WTC11 (cell line): ENCODE data around the gene CKAP2L. TPM values are rescaled to one million over a fixed set of nuclear protein-coding genes. Genes with fewer than 3 reads are reported as not detected.

Experiments used
- ATAC-seq: fragments of 200-7000 bp; cut with Tn5 transposase; 2 replicates; pipeline ENCODE4 v1.10.0; 2021; ENCODE audit warnings: mild to moderate bottlenecking, moderate library complexity
- CTCF ChIA-PET: fragments of 300-600 bp; sonication (Branson Sonifier 250); formaldehyde crosslinking; loops from one replicate; lab custom pipeline; 2021; ENCODE audit warnings: antibody characterized with exemption; lab: Charles Lee
- POLR2A ChIA-PET: fragments of 350-600 bp; sonication (Branson Sonifier 250); formaldehyde crosslinking; loops from one replicate; lab custom pipeline; 2021; ENCODE audit warnings: antibody characterized with exemption; lab: Charles Lee
- DNase-seq: peaks from one replicate; pipeline ENCODE4 v3.0.0; 2021; ENCODE audit warnings: low spot score
- H3K27ac Mint-ChIP-seq: 2 replicates; pipeline ENCODE4 v1.8.0; 2021; ENCODE audit warnings: mixed read lengths
- H3K27me3 Mint-ChIP-seq: 2 replicates; pipeline ENCODE4 v1.8.0; 2021; ENCODE audit warnings: low read depth, mild to moderate bottlenecking, moderate library complexity, mixed read lengths
- H3K36me3 Mint-ChIP-seq: 2 replicates; pipeline ENCODE4 v1.8.0; 2021; ENCODE audit warnings: mixed read lengths
- H3K4me1 Mint-ChIP-seq: 2 replicates; pipeline ENCODE4 v1.8.0; 2022; ENCODE audit warnings: mixed read lengths
- H3K4me3 Mint-ChIP-seq: 2 replicates; pipeline ENCODE4 v1.8.0; 2021; ENCODE audit warnings: mild to moderate bottlenecking, moderate library complexity, mixed read lengths
- H3K9me3 Mint-ChIP-seq: 2 replicates; pipeline ENCODE4 v1.8.0; 2021; ENCODE audit warnings: mixed read lengths
- E2F1 ChIP-seq: sonication (generic); formaldehyde crosslinking; IDR thresholded peaks from 2 replicates; pipeline ENCODE4 v1.8.0; 2022; ENCODE audit warnings: mild to moderate bottlenecking, missing genetic modification reagents
- GTF2I ChIP-seq: fragments of 250-450 bp; sonication (Bioruptor Pico); conservative IDR thresholded peaks from 2 replicates; pipeline ENCODE4 v1.4.0; 2021; ENCODE audit warnings: mild to moderate bottlenecking
- MAX ChIP-seq: sonication (generic); formaldehyde crosslinking; IDR thresholded peaks from 2 replicates; pipeline ENCODE4 v1.8.0; 2022; ENCODE audit warnings: mild to moderate bottlenecking, missing genetic modification reagents
- MXD4 ChIP-seq: fragments of 250-450 bp; sonication (Bioruptor Pico); IDR thresholded peaks from 2 replicates; pipeline ENCODE4 v1.8.0; 2021; ENCODE audit warnings: mild to moderate bottlenecking, moderate library complexity, borderline replicate concordance
- NR1H2 ChIP-seq: sonication (generic); formaldehyde crosslinking; IDR thresholded peaks from 2 replicates; pipeline ENCODE4 v1.9.0; 2021; ENCODE audit warnings: mild to moderate bottlenecking, moderate library complexity, missing genetic modification reagents
- OVOL2 ChIP-seq: fragments of 250-450 bp; sonication (Bioruptor Pico); IDR thresholded peaks from 2 replicates; pipeline ENCODE4 v1.9.0; 2021; ENCODE audit warnings: mild to moderate bottlenecking, borderline replicate concordance
- RELA ChIP-seq: sonication (generic); formaldehyde crosslinking; IDR thresholded peaks from 2 replicates; pipeline ENCODE4 v1.8.1; 2022; ENCODE audit warnings: missing genetic modification reagents, mild to moderate bottlenecking, borderline replicate concordance
- SP1 ChIP-seq: sonication (generic); formaldehyde crosslinking; conservative IDR thresholded peaks from 2 replicates; pipeline ENCODE4 v1.8.1; 2022; ENCODE audit warnings: missing genetic modification reagents
- ZNF263 ChIP-seq: sonication (generic); formaldehyde crosslinking; IDR thresholded peaks from 2 replicates; pipeline ENCODE4 v1.8.1; 2022; ENCODE audit warnings: low read depth, mild to moderate bottlenecking, moderate library complexity, missing genetic modification reagents
- total RNA-seq: library from RNA; stranded (reverse); gene quantifications from 3 replicates; pipeline ENCODE4 v1.2.3, GENCODE V29; 2021
- TF ChIP-seq, protein P1 (sequence below): sonication (generic); formaldehyde crosslinking; conservative IDR thresholded peaks from 2 replicates; pipeline ENCODE4 v1.8.1; 2023; ENCODE audit warnings: mild to moderate bottlenecking, low read depth, missing genetic modification reagents, moderate library complexity

CKAP2L gene
- total RNA-seq, 1 experiment from 2014 or later, result 25.6 TPM

DNA sequence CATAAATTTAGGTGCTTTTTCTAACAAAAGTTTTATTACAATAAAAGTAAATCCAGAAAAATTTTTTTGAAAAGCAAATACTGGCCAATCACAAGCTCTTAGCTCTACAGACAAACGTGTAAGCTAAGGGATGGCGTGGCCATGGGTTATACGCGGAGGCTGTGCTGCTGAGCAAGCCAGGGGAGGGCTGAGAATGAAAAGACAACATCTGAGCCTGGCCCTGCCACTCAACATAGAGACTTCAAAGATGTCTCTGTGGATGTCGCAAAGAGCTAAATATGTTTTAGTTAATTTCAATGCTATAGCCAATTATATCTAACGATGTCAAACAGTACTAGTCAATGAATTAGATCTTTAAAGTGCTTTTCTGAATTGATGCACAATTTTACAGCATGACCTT lies 76.9 kb downstream of the CKAP2L start:
- H3K27ac Mint-ChIP-seq, result no peak overlapping the region
- CTCF ChIA-PET, result interaction anchor here (1.5 to 2.9 kb wide), 3 partner anchors 37 to 42 kb away, joined by 4 to 8 read pairs (median 5); partner anchors contain the start of gene SLC20A1
- POLR2A ChIA-PET, result no interaction called here

More for the DNA sequence above, 76.9 kb downstream of the CKAP2L start:
- H3K9me3 Mint-ChIP-seq, result no peaks in the 10 kb centered on the region
- DNase-seq (no peak), ATAC-seq (no peak)
- TF ChIP-seq, protein P1, sequence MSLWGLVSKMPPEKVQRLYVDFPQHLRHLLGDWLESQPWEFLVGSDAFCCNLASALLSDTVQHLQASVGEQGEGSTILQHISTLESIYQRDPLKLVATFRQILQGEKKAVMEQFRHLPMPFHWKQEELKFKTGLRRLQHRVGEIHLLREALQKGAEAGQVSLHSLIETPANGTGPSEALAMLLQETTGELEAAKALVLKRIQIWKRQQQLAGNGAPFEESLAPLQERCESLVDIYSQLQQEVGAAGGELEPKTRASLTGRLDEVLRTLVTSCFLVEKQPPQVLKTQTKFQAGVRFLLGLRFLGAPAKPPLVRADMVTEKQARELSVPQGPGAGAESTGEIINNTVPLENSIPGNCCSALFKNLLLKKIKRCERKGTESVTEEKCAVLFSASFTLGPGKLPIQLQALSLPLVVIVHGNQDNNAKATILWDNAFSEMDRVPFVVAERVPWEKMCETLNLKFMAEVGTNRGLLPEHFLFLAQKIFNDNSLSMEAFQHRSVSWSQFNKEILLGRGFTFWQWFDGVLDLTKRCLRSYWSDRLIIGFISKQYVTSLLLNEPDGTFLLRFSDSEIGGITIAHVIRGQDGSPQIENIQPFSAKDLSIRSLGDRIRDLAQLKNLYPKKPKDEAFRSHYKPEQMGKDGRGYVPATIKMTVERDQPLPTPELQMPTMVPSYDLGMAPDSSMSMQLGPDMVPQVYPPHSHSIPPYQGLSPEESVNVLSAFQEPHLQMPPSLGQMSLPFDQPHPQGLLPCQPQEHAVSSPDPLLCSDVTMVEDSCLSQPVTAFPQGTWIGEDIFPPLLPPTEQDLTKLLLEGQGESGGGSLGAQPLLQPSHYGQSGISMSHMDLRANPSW (CRISPR knock-in tag), result no peak
- TF ChIP-seq RELA (CRISPR knock-in tag) (no peak), MAX (CRISPR knock-in tag) (no peak), NR1H2 (CRISPR knock-in tag) (no peak), MXD4 (no peak), SP1 (CRISPR knock-in tag) (no peak), ZNF263 (no peak), GTF2I (no peak), E2F1 (CRISPR knock-in tag) (no peak), OVOL2 (CRISPR knock-in tag) (no peak)
- H3K4me3 Mint-ChIP-seq, result no peak overlapping the region
- H3K4me1 Mint-ChIP-seq, result peaks cover 9% of the 10 kb centered on the region
- H3K36me3 Mint-ChIP-seq, result no peaks in the 10 kb centered on the region
- no peaks in the 10 kb centered on the region for H3K27me3 Mint-ChIP-seq

Other genes with a start within 250 kb of the CKAP2L start
- 42.8 to 51.2 TPM (median 50.2 TPM) in 3 replicates for gene POLR1B, start 222.1 kb downstream of the CKAP2L start, total RNA-seq
- 33.2 to 36.5 TPM (median 33.7 TPM) in 3 replicates for gene CHCHD5, start 180.0 kb downstream of the CKAP2L start, total RNA-seq
- gene SLC20A1, start 118.7 kb downstream of the CKAP2L start, total RNA-seq, result 59.9 to 64.4 TPM (median 60.1 TPM) in 3 replicates
- not detected in 3 replicates for gene NT5DC4, start 43.6 kb downstream of the CKAP2L start, total RNA-seq
- gene IL1A, start 19.9 kb upstream of the CKAP2L start, total RNA-seq, result 0.34 to 0.55 TPM (median 0.42 TPM) in 3 replicates
- not detected in 3 replicates for gene IL1B, start 72.2 kb upstream of the CKAP2L start, total RNA-seq
- gene IL37, start 146.6 kb upstream of the CKAP2L start, total RNA-seq, result 0.30 to 0.48 TPM in 2 of 3 replicates, not detected in the other
- gene IL36G, start 213.4 kb upstream of the CKAP2L start, total RNA-seq, result 0.32 TPM in 1 of 3 replicates, not detected in the others
- not detected in 3 replicates for gene IL36A, start 240.8 kb upstream of the CKAP2L start, total RNA-seq